Measurements from ENCODE around the gene SCCPDH. TPM values are rescaled to one million over a fixed set of nuclear protein-coding genes. Genes with fewer than 3 reads are reported as not detected.

Gene SCCPDH
- total and polyA plus RNA-seq, 2 donors (not counting 3 experiments of a cell fraction or from before 2014, with no cell fraction given), result 24.4 to 37.5 TPM

DNA sequence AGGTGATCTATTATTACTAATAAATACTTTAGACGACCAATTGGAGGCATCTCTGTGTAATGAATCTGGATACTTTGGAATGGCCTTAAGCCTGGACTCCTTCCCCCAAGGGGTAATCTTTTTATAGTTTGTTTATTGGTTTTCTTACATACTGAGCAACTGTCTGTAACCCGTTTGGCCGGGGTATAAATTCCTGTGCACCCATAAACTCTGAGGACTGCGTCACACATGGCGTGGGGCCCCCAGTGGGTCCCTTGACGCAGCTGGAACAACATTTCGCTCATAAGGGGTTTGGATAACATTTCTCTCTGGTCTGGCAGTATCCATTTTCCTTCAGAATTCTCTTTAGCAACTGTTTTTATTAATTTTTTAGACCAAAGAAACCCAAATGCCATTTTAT, 26.5 kb downstream of the SCCPDH start:
- no peak for TF ChIP-seq EZH2 (IDR thresholded peaks at IDR 0.05; ENCODE audit: borderline replicate concordance, low read depth, low read length, severe bottlenecking)
- no peak for TF ChIP-seq MAX (IDR thresholded peaks at IDR 0.05; ENCODE audit: insufficient read depth, insufficient read length)
- TF ChIP-seq MYC (IDR thresholded peaks at IDR 0.05; ENCODE audit: low read depth, low read length), result no peak
- TF ChIP-seq CTCF (IDR thresholded peaks at IDR 0.05; ENCODE audit: extremely low read depth in 1 of 2, insufficient read depth in 1 of 2, low read depth in 1 of 2, low read length in 2 of 2), result no peak
- ChIA-PET POLR2A (no interaction called here), CTCF (no interaction called here)
- no peaks in the 10 kb centered on the region for H4K20me1 ChIP-seq (replicated peaks; ENCODE audit: control insufficient read depth, extremely low read depth, insufficient read depth, low read length)
- dilution Hi-C loops (cut with MboI; ENCODE audit: extremely low pct_ligation_motif_present, low sequenced_read_pairs), result no loop called here
- no peak overlapping the region for H3K9ac ChIP-seq (replicated peaks; ENCODE audit: extremely low read depth, insufficient read depth, low read length)
- no peaks in the 10 kb centered on the region for H3K4me1 ChIP-seq (ENCODE audit: control insufficient read depth, extremely low read depth, insufficient read depth, low read length)
- no peak for DNase-seq (ENCODE audit: low read depth, low spot score)
- H3K4me3 ChIP-seq (replicated peaks in 1 of 3; ENCODE audit: insufficient read depth in 1 of 3, low read depth in 1 of 3, low read length in 3 of 3), result no peak overlapping the region
- no peaks in the 10 kb centered on the region for H3K79me2 ChIP-seq (ENCODE audit: control insufficient read depth, insufficient read depth, low read length)
- no peaks in the 10 kb centered on the region for H3K9me3 ChIP-seq (replicated peaks; ENCODE audit: control insufficient read depth, insufficient read depth, low read length)
- no peaks in the 10 kb centered on the region for H3K9me1 ChIP-seq (replicated peaks; ENCODE audit: control insufficient read depth, extremely low read depth, insufficient read depth, low read length)
- no peaks in the 10 kb centered on the region for H3K27me3 ChIP-seq (ENCODE audit: control insufficient read depth in 2 of 2, insufficient read depth in 2 of 2, low read length in 2 of 2)
- H2AFZ ChIP-seq (ENCODE audit: low read depth, low read length), result no peak overlapping the region
- intact Hi-C loops (cut with micrococcal nuclease), result loop anchor here (5.0 kb wide), 1 partner anchor 183 kb away; the partner anchor contains the start of genes CNST and TFB2M
- no peak overlapping the region for H3K27ac ChIP-seq (ENCODE audit: insufficient read depth, low read depth, low read length)
- peaks cover 0 to 6% of the 10 kb centered on the region in 2 experiments for H3K36me3 ChIP-seq (ENCODE audit: control insufficient read depth in 2 of 2, extremely low read depth in 1 of 2, insufficient read depth in 2 of 2, low read length in 2 of 2)
- FAIRE-seq, result no peak
- BruUV-seq (replicated peaks), result no TSS peak
- H3K4me2 ChIP-seq (ENCODE audit: insufficient read depth, low read length), result no peak overlapping the region
